C1 segment of cervical spinal cord (tissue), 14 donors: ENCODE measurements around the gene DLG1.

Experiments used
- DNase-seq, 14 donors: peaks; one replicate each; lab custom pipeline; 2025; lab: John Stamatoyannopoulos, UW

The DLG1 gene

GRCh38 chr3:197248341-197248740 is 50.1 kb downstream of the DLG1 start:
- no peak for DNase-seq

DNA sequence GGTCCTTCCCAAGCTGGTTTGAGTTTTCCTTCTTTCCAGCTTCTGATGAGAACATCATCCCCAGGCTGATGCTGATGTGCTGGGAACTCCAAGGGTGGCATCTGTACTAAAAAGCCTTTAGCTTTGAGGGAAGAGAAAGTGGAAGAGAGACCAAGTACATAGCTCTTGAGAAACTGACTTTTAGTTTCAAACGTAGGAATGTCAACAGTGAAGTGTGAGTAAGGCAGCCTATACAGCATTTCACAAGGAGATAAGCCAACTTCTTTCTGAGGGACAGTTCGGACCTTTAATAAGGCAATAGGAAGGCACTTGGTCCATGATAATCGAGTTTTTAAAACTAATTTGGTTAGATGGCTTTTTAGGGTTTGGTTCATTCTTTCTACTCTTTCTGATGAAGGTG is 53.7 kb downstream of the DLG1 start:
- DNase-seq: no peak

DNA sequence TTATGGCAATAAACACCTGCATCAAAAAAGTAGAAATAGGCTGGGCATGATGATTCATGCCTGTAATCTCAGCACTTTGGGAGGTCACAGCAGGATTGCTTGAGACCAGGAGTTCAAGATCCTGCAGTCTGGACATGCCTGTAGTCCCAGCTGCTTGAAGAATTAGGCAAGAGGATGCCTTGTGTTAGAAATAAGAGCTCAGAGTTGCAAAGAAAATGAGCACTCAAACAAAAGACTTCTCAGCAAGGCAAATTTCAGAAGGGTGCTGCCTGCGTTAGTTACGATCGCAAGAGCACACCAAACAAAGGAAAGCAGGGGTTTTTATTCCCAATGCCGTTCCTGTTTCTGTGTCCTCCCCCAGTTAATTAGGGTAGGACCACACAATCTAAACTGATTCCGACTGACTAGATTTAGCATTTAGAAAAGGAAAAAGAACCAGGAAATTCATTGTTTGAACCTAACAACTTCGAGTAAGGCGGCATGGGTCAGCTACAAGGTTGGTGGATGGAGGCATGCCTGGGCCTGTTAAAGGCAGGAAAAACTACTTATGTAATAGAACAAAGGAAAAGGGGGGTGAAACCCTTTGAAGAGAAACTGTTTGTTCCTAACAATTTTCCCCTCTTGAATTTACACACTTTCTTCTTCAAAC is 55.5 kb downstream of the DLG1 start:
- no peak for DNase-seq

GRCh38 chr3:197241173-197241572 is 57.2 kb downstream of the DLG1 start:
- no peak for DNase-seq

DNA sequence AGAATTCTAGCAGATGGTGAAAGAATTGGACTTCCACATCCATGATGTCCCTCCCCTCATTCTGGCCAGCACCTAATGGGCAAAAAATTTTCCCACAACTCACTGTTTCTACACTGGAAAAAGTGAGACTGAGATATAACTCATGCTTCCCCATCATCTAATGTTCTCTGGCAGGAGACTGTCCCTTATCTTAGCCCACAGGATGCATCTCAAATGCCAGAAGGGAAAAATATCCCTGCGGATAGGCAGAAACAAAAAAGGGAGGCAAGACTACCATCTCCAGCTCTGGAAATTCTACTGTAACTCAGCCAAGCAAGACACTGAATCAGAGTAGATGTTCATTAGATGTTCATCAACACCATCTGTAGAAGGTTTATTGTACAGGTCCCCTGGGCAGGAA is 58.6 kb downstream of the DLG1 start:
- DNase-seq: no peak

GRCh38 chr3:197238842-197239241 is 59.6 kb downstream of the DLG1 start:
- no peak for DNase-seq

- no peak for DNase-seq
Measured at GRCh38 chr3:197237897-197238296, 60.5 kb downstream of the DLG1 start.

DNA sequence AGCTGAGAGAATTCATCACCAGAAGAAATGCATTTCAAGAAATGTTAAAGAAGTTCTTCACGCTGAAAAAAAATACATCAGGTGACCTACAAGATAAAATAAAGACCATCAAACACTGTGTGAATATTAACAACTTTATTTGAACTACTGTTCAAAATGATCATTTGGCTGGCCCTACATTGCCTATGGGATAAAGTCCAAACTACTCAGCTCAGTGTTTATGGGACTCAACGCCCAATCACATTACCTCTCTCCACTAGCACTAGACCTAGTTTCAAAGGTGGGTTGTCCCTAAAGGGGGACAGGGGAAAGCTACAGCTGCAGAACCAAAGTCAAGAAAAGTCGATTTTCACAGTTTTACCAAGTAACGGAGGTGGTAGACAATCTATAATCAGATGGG is 62.0 kb downstream of the DLG1 start:
- DNase-seq: no peak

DNA sequence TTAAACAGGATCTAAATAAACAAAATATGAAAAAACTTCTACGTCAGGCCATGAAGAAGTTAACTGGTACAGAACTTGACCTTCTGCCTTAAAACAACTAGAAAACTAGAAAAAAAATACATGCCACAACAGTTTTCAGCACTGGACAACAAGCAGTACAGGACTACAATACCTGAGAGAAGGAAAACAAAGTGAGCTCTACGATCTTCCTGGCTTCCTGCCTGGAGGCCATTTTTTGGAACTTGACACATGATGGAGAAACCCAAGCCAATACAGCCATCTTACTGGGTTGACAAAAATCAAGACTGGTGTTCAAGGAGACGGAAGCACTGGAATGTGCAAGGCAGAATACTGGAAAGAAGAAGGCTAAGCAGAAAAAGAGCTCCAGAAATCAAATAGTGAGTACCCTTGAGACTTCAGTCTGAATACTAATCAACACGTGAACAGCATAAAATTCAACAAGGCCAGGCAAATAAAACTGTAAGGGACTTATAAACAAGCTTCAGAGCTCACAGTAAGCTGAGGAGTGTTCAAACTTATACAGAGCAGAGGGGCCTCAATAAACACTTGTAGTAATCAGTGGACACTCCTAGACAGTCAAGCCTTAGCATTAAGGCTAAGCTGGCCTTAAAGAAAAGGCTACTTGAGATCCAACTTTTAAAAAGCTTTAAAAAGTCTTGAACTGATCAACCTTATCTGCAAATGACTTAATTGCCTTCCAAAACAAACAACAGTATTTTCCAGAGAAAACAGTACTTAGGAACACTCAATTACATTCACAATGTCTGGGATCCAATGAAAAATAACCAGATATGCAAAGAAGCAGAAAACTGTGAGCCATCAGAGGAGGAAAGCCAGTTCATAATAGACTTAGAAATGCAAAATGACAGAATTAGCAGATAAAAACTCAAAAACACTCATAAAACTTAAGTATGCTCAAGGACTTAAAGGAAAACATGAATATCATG is 63.2 kb downstream of the DLG1 start:
- DNase-seq: no peak

- no peak for DNase-seq
Measured at GRCh38 chr3:197231321-197231720, 67.1 kb downstream of the DLG1 start.

- DNase-seq: no peak
Measured at GRCh38 chr3:197229836-197230235, 68.6 kb downstream of the DLG1 start.

DNA sequence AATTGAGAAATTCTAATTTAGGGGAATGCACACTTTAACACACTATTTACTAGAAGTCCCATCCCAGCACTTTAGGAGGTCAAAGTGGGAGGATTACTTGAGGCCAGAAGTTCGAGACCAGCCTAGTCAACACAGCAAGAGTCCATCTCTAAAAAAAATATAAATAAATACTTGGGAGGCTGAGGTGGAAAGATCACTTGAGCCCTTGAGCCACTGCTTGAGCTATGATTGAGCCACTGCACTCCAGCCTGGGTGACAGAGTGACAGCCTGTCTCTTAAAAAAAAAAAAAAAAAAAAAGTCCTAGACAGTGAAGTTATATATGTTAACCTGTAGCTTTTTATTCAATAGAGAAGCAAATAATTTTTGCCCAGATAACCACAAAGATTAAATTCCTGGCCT is 69.2 kb downstream of the DLG1 start:
- DNase-seq: no peak

GRCh38 chr3:197227780-197228574 is 70.4 kb downstream of the DLG1 start:
- no peak for DNase-seq

- DNase-seq: peak in 1 of 14 donors; percentile 70
Measured at GRCh38 chr3:197226179-197226578, 72.2 kb downstream of the DLG1 start.

DNA sequence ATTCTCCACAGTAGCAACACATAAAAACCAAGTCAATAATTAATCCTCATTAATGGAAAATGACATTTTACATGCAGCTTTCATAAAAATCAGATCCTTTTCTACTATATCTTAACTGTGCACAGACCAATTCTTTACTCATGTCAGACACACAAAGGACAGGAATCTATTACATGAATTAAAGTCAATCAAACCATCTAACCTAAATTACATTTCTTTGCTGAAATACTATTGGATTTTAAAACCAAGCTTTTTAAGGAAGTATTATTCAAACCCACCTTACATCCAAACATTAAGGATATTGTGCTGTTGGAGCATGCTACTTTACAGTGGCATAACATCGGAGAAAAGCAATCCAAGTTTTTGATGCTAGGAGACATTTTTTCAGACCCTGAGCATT is 72.8 kb downstream of the DLG1 start:
- DNase-seq: peak in 1 of 14 donors; percentile 55

DNA sequence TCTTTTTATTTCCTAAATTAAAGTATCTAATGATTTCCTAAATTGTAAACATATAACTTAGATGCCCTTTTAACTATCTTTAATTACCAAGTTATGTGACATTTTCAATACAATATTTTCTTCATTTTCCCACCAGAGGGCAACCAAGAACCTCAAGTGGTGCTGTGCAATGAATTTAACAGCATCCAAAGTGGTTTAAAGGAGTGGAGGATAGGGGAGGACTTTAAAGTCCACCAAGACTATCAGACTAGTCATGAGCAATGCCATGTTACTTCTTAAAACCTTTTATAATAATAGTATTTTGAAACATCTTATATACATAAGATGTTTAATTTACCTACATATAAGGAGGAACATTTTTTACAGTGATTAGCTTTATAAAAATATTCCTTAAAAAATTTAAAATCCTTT is 74.4 kb downstream of the DLG1 start:
- peak in 1 of 14 donors; percentile 69 for DNase-seq

DNA sequence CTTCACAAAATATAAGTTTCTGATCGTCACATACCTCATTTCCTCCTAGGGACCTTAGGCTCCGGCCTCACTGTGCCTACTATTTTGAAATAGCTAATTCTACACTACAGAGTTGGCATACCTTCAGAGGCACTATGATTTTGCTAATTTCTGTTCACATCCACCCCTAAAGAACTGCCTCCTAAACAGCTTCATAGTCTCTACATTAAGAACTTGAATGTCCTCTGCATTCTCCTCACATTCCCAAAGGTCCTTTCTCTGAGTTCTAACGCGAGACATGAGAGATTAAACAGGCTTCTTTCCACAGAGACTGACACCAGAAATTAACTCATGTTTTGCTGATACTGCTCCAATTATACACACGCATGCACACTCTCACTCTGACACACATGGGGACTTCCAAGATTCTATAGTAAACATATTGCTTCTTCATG is 75.5 kb downstream of the DLG1 start:
- DNase-seq: peak in 1 of 14 donors; percentile 77

DNA sequence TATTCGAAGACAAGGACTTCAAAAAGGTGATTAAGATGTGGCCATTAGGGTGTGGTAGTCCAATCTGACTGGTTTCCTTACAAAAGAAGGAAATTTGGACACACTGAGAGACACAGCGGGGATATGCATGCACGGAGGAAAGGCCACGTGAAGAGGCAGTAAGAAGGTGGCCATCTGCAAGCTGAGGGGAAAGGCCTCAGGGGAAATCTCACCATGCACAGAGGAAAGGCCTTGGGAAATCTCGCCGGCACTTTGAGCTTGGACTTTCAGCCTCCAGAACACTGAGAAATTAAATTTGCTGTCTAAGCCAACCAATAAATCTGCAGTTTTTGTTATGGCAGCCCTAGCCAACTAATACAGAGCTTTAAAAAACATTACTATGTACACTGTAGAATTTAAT is 78.8 kb downstream of the DLG1 start:
- DNase-seq: no peak

DNA sequence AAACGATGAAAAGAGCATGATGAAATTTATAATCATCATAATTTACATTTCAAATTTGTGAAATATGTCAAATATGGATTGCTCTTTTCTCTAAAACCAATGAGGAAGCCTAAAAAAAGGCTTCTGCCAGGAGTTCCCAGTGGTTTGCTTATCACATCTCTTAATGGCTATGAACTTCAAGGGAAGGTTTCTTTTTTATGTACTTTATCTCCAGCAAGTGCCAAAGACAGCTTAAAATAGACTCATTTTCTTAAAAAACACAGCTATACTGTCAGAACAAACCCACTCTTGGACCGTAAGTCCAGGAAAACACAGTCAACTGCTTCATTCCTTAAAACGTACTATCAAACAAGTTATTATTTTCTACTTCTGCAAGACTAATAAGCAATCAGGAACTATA is 80.2 kb downstream of the DLG1 start:
- DNase-seq: no peak

DNA sequence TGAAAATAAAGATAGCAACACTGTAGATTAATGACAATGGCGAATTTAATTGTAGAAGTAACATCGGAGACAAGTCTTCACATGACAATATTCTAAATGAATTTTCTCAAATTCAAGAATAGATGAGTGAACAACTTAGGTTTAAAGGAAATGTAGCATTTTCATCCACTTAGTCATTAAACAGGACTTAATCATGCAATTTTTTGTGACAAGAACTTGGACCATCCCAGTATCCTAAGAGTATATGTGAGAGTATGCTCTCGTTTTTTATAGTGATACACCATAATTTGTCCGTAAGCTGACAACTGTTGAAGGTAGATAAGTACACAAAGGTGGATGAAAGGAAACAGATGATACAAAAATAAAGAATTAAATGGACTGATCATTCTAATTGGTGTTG is 81.5 kb downstream of the DLG1 start:
- DNase-seq: no peak

DNA sequence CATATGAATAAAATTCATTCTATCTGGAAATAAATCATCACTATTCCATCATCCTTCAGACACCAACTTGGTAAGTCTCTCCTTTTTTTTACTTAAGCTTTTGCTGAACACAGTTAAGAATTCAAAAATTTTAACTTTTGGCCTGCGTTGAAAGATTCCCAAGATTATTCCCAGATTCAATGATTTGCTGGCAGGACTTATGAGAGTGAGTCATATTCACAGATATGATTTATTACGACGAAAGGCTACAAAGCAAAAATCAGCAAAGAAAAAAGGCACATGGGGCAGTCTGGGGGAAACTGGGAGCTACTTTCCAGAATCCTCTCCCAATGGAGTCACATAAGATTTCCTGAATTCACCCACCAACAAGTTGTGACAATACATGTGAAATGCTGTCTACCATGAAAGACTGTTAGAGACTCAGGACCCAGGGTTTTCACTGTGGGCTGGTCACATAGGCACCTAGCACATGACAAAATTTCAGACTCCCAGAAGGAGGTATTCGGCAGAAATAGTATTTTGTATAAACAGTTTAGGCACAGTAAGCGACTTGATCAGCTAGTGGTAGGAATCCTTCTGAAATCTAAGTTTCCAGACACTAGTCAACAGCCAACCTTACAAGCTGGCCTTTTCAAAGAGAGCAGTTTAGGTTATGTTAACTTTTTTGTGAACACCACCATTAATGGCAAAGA is 82.1 kb downstream of the DLG1 start:
- no peak for DNase-seq

DNA sequence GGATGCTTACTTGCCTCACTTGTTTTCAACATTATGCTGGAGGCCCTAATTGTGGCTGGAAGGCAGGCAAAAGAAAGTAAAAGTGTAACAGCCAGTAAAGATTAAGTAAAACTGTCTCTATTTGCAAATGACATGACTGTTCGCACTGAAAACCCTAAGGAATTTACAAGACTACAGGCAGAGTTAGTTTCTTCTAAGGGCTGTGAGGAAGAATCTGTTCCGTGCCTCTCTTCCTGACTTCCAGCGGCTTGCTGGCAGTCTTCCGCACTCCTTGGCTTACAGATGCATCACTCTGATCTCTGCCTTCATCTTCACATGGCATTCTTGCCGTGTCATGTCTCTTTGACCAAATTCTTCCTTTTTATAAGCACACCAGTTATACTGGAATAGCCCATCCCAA is 86.1 kb downstream of the DLG1 start:
- no peak for DNase-seq
